ENCODE results near the gene LUC7L2. TPM values are rescaled to one million over a fixed set of nuclear protein-coding genes. Genes with fewer than 3 reads are reported as not detected.

Gene LUC7L2
- total RNA-seq, 4 donors from 2014 or later = 29.4 to 77.6 (median 50.0) TPM

DNA sequence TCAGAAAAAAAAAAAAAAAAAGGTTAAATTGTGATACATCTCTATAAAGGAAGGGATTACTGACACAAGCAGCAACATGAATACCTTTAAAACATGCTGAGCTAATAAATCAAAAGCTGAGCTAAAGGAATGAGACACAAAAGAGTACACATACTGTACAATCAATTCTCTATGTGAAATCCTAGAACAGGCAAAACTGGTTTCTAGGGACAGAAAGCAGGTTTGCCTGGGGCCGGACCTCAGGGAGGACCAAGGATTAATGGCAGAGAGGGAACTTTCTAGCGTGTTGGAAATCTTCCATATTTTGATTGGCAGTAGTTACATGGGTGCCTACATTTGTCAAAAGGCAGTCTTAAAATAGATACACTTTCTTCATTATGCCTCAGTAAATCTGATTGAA lies 71.3 kb downstream of the LUC7L2 start:
- no peak for DNase-seq
- Histone ChIP-seq H3K27ac (peak overlapping the region in 3 of 4 donors; percentile 62 to 84 (median 83)), H3K9me3 (no peaks in the 10 kb centered on the region), H3K27me3 (no peaks in the 10 kb centered on the region), H3K4me1 (peaks cover 11 to 85% (median 29%) of the 10 kb centered on the region in 3 donors), H3K4me3 (no peak overlapping the region), H3K36me3 (no peaks in the 10 kb centered on the region)
- intact Hi-C loops (cut with DNase I) = no loop called here
- no peak for TF ChIP-seq POLR2A (IDR thresholded peaks at IDR 0.05)
- TF ChIP-seq, protein P1, sequence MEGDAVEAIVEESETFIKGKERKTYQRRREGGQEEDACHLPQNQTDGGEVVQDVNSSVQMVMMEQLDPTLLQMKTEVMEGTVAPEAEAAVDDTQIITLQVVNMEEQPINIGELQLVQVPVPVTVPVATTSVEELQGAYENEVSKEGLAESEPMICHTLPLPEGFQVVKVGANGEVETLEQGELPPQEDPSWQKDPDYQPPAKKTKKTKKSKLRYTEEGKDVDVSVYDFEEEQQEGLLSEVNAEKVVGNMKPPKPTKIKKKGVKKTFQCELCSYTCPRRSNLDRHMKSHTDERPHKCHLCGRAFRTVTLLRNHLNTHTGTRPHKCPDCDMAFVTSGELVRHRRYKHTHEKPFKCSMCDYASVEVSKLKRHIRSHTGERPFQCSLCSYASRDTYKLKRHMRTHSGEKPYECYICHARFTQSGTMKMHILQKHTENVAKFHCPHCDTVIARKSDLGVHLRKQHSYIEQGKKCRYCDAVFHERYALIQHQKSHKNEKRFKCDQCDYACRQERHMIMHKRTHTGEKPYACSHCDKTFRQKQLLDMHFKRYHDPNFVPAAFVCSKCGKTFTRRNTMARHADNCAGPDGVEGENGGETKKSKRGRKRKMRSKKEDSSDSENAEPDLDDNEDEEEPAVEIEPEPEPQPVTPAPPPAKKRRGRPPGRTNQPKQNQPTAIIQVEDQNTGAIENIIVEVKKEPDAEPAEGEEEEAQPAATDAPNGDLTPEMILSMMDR (IDR thresholded peaks at IDR 0.05) = no peak
- WGBS, 2 donors = 29 to 43% methylated on average over 2 of the region's 2 CpGs

DNA sequence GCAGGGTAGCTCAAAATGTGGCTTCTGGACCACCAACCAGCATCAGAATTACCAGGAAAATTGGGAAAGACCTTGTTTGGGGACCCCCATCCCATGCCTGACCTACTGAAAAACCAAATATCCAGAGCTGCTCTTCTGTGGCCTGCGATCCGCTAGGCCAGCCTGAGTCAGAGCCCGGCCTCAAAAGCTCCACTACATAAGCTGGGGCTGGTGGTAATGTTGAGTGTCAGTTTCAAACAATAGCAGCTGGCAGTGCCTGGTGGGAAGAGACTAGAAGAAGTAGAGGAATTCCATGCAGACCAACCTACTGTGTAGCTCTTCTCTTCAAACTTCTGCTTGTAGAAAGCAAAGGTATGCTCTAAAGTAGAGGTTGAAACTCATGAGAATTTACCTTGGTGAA lies 71.8 kb downstream of the LUC7L2 start:
- 60 to 86% methylated on average over 1 of the region's 3 CpGs for WGBS, 2 donors
- TF ChIP-seq, protein P1 (IDR thresholded peaks at IDR 0.05) = no peak
- TF ChIP-seq POLR2A (IDR thresholded peaks at IDR 0.05) = no peak
- intact Hi-C loops (cut with DNase I) = no loop called here
- Histone ChIP-seq H3K4me3 (no peak overlapping the region), H3K36me3 (no peaks in the 10 kb centered on the region), H3K27me3 (no peaks in the 10 kb centered on the region), H3K27ac (peak overlapping the region in 3 of 4 donors; percentile 62 to 84 (median 83)), H3K4me1 (peaks cover 11 to 80% (median 29%) of the 10 kb centered on the region in 3 donors), H3K9me3 (no peaks in the 10 kb centered on the region)
- DNase-seq = no peak

DNA sequence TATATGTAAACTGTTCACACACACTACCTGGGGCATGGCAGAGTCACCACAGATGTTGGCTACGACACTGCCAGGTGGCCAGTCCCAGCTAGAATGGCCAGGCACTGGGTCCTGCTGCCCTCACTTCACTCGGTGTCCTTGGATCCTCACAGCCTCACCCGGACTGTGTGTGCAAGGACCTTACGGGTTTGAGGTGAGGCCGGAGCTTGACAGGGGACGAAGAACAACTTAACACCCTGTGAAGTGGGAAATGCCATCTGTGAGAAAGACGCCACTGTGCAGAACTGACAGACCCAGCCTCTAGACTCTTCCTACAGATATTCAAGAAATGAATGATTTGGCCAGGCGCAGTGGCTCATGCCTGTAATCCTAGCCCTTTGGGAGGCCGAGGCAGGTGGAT lies 77.1 kb downstream of the LUC7L2 start:
- no peak for DNase-seq
- TF ChIP-seq, protein P1 (IDR thresholded peaks at IDR 0.05) = no peak
- no peaks in the 10 kb centered on the region for H3K27me3 ChIP-seq
- intact Hi-C loops (cut with DNase I) = no loop called here
- H3K4me1 ChIP-seq = peaks cover 13 to 49% (median 14%) of the 10 kb centered on the region in 3 donors
- no peak overlapping the region for H3K4me3 ChIP-seq
- H3K36me3 ChIP-seq = no peaks in the 10 kb centered on the region
- H3K27ac ChIP-seq = no peak overlapping the region
- 93 to 100% methylated on average over 4 to 5 of the region's 9 CpGs for WGBS, 2 donors
- H3K9me3 ChIP-seq = no peaks in the 10 kb centered on the region

DNA sequence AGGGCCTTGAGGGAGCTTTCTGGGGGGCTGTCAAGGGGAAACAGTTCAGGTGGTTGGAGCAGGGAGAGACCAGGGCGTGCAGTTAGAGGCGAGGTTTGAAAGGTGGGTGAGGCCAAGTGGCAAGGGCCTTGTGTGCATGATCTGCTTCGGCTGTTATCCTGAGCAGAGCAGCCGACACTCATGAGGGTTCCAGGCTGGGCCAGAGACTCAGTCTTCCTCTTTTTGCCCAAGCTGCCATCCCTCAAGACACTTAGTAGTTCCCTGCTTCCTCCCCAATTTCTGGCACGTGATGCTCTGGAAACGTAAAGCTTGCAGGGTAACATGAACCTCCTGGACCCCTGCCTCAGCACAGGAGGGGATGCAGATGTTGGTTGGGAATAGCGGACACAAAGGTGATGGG lies 79.7 kb downstream of the LUC7L2 start:
- peaks cover 9 to 33% (median 13%) of the 10 kb centered on the region in 3 donors for H3K4me1 ChIP-seq
- intact Hi-C loops (cut with DNase I) = no loop called here
- no peaks in the 10 kb centered on the region for H3K9me3 ChIP-seq
- TF ChIP-seq, protein P1 (IDR thresholded peaks at IDR 0.05) = no peak
- 86 to 95% methylated on average over 7 of the region's 7 CpGs for WGBS, 2 donors
- no peak overlapping the region for H3K4me3 ChIP-seq
- H3K27ac ChIP-seq = no peak overlapping the region
- no peak for DNase-seq
- H3K36me3 ChIP-seq = no peaks in the 10 kb centered on the region
- H3K27me3 ChIP-seq = no peaks in the 10 kb centered on the region

DNA sequence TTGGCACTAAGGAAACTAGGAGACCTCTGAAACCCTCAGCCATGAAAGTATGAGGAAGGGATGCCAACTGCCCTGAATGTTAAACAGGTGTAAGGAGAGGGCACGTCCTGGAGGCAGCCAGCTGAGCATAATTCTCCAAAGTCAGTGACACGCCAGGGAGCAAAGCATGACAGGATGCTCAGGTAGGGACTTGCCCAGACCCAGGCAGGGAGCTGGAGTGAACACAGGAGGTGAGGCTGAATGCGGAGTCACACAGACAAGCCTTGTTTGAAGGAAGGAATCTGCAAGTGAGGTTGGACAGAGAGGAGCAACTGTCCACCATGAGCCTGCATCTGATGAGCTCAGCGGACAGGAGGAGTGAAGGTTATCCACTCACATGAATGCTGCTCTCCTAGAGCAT lies 82.3 kb downstream of the LUC7L2 start:
- no peak for TF ChIP-seq POLR2A (IDR thresholded peaks at IDR 0.05)
- TF ChIP-seq, protein P1 (IDR thresholded peaks at IDR 0.05) = no peak
- Histone ChIP-seq H3K27ac (peak overlapping the region; percentile 34 to 79 (median 64)), H3K27me3 (no peaks in the 10 kb centered on the region), H3K9me3 (no peaks in the 10 kb centered on the region), H3K4me3 (no peak overlapping the region), H3K4me1 (peaks cover 9 to 29% (median 12%) of the 10 kb centered on the region in 3 donors), H3K36me3 (no peaks in the 10 kb centered on the region)
- DNase-seq = no peak
- 27 to 33% methylated on average over 4 of the region's 4 CpGs for WGBS, 2 donors
- intact Hi-C loops (cut with DNase I) = no loop called here

Measured in esophagus squamous epithelium (tissue), 5 donors.